ENCODE results near the gene LAIR1.
A peak's percentile ranks its signal among the peaks of the same experiment; 100 is the strongest.
"Not testable (repeated sequence)": the region's sequence is repeated elsewhere in the genome, so short reads cannot be mapped to it uniquely, and the experiment has no call there.

LAIR1 gene

DNA sequence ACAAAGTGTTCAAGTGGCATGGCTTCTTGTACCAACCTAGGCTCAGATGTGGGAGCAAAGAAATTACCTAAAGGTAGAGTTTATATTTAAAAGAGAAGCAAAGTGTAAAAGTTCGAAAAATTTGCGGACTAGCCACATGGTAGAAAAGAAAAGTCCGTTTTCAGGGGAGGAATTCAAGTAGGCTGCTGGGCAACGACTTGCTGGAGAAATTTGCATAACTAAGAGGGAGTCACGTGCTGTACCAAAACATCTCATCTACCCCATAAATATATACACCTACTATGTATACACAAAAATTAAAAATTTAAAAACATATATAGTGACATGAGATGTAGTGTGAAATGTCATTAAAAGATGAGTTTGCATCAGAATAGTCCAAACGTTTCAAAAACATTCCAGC is 2.1 kb upstream of the LAIR1 start:
- H3K27ac ChIP-seq = no peak overlapping the region
- TF ChIP-seq, protein P1, sequence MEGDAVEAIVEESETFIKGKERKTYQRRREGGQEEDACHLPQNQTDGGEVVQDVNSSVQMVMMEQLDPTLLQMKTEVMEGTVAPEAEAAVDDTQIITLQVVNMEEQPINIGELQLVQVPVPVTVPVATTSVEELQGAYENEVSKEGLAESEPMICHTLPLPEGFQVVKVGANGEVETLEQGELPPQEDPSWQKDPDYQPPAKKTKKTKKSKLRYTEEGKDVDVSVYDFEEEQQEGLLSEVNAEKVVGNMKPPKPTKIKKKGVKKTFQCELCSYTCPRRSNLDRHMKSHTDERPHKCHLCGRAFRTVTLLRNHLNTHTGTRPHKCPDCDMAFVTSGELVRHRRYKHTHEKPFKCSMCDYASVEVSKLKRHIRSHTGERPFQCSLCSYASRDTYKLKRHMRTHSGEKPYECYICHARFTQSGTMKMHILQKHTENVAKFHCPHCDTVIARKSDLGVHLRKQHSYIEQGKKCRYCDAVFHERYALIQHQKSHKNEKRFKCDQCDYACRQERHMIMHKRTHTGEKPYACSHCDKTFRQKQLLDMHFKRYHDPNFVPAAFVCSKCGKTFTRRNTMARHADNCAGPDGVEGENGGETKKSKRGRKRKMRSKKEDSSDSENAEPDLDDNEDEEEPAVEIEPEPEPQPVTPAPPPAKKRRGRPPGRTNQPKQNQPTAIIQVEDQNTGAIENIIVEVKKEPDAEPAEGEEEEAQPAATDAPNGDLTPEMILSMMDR (IDR thresholded peaks at IDR 0.05) = no peak
- H3K4me3 ChIP-seq = no peak overlapping the region
- DNase-seq (ENCODE audit: low spot score) = no peak

DNA sequence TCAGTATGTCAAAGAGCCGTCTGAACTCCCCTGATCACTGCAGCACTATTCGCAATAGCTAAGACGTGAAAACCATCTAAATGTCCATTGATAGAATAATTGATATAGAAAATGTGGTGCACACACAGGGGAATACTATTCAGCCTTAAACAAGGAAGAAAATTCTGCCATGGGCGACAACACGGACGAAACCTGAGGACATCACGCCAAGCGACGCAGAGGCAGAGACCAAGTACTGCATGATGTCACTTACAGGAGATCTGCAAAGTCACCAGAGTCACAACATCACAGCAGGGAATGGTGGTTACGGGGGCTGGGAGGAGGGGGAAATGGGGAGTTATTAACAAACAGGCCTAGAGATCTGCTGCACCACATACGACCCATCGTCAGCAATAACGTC is 1.1 kb upstream of the LAIR1 start:
- not testable (repeated sequence) for DNase-seq (ENCODE audit: low spot score); H3K4me3 ChIP-seq; H3K27ac ChIP-seq

DNA sequence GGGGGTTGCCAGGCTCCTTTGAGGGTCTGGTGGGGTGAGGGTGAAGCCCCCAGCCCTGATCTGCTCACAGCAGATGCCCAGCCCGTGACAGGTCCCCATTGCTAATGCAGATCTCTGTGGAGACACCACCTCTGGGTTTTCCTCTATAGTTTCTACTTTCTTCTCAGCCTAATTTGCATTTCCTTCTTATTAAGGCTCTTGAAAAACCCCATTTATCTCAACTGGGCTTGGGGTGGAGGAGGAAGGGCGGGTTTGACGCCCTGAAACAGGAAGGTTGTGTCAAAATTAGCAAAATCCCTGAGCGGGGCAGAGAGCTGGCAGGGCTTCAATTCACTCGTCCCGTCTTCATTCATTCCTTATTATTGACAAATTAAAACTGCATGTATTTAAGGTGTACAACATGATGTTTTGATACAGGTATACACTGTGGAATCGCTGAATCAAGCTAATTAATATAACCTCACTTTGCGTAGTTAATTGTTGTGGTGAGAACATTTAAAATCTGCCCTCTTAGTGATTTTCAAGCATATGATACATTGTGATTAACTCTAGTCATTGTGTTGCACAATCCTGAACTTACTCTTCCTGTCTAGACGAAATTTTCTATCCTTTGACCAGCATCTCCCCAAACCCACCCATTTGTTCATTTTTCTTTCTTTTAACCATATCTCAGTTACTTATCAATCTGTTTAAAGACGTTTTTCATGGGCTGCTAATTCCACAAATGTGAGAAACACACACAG is 2.9 kb downstream of the LAIR1 start:
- DNase-seq (ENCODE audit: low spot score); H3K27ac ChIP-seq: not testable (repeated sequence)
- H3K4me3 ChIP-seq = peak overlapping the region; percentile 33

DNA sequence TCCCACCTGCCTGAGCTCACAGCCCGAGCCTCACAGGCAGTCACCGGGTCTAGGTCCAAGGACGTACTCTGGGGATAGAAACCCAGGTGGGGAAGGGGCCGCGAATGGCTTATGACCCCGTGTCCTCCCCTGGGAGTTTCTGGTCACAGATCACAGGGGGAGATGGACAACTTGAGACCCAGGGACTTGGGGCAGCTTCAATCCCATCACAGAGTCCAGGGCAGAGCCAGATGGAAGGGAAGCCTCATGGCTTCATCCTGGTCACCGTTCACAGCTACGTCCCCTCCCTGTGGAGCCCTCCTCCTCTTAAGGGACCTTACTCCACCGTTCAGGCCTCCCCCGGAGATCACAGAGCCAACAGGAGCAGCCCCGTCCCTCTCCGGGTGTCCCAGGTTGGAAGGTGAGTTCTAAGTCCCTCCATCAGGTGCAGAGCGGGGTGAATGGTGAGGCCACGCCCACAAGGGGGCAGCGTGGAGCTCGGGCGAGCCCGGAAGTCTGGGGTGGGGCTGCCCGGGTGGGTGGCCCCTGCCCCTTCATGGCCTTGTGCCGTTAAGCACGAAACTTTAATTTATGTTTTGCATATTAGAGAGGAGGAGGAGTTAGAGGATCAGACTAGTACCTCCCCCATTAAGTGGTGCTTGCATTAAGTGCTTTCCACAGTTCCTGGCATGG is 5.4 kb downstream of the LAIR1 start:
- DNase-seq (ENCODE audit: low spot score); H3K27ac ChIP-seq: not testable (repeated sequence)

DNA sequence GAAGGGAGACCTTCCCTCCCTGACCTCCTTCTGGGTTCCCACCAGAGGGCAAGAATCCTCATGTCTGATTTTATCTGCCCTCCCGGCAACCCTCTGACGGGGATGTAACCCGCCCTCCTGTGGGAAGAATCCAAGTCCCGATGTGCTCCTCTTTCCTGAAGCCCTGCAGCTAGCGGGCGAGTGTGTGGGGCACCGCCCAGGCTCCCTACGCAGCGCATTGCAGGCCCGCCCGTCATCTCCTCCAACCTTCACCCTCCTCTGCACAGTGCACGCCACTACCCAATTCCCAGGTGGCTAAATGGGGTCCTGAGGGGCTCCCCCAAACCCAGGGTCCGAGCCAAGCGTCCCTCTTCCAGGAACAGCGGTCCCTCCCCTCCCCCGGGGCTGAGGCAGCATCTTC is 7.3 kb downstream of the LAIR1 start:
- Histone ChIP-seq H3K4me3 (no peak overlapping the region), H3K27ac (no peak overlapping the region)
- DNase-seq (ENCODE audit: low spot score) = no peak
- TF ChIP-seq, protein P1 (IDR thresholded peaks at IDR 0.05) = no peak

More for the DNA sequence above, 5.4 kb downstream of the LAIR1 start:
- not testable (repeated sequence) for H3K4me3 ChIP-seq

DNA sequence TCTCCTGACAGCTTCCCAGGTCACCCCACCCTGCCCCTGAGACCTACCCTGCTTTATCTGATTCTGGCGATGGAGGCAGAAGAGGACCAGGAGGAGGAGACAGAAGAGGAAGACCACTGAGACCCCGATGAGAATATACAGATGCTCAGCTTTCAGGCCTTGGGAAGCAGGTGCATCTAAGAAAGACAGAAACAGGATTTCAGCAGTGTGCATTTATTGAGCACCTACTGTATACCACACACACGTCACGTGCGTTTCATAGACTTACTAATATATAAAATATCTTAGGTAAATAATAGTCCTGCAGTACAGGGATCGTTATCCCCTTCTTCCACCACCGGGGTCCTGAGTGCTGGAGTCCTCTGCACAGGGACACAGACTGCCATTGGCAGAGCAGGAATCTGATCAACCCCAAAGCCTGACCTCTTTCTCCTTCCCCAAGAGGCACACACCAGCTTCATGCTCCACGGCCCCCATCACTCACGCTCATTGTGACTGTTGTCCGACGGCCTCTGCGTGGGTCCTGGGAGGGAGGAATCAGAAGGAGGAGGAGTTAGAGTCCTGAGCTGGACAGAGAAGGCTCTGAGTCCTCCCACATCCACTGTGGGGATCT is 8.2 kb downstream of the LAIR1 start:
- H3K27ac ChIP-seq = no peak overlapping the region
- DNase-seq (ENCODE audit: low spot score) = no peak
- TF ChIP-seq, protein P1 (IDR thresholded peaks at IDR 0.05) = no peak
- H3K4me3 ChIP-seq = no peak overlapping the region

DNA sequence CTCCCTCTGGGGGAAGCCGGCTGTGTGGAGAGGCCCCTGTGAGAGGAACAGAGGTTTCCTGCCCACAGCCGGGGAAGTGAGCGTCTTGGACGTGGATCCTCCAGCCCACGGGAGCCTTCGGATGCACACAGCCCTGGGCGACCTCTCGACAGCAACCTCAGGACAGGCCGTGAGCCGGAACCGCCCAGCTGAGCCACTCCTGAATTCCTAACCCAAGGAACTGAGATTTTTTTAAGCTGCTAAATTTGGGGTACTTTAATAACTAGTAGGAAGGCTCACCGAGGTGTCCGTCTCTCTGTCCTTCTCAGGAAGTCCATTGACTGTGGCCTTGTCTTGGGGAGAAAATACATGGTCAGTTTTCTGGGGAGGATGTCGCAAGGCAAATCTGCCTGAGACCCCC is 9.1 kb downstream of the LAIR1 start:
- no peak overlapping the region for H3K27ac ChIP-seq
- TF ChIP-seq, protein P1 (IDR thresholded peaks at IDR 0.05) = no peak
- DNase-seq (ENCODE audit: low spot score) = no peak

DNA sequence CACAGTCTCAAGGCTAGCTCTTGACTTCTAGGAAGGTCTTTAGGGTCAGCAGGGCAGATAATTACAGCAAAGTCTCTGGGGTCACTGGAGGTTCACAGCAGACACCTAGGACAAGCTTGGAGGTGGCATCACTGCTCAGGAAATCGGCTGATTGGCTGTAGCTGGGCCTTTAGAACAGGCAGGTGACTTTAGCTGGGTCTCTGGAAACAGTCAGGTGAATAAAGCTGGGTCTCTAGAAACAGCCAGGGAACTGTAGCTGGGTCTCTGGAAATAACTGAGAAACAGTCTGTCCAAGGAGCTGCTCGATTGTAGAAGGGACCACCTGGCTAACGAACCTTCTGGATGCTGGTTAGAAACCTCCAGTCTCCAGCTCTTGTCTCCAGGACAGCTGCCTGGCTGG is 10.0 kb downstream of the LAIR1 start:
- TF ChIP-seq, protein P1 (IDR thresholded peaks at IDR 0.05) = no peak
- Histone ChIP-seq H3K4me3 (no peak overlapping the region), H3K27ac (no peak overlapping the region)
- no peak for DNase-seq (ENCODE audit: low spot score)

More for the DNA sequence above, 9.1 kb downstream of the LAIR1 start:
- no peak overlapping the region for H3K4me3 ChIP-seq
